ENCODE data around the gene APOL3.

- TF ChIP-seq, protein P1, sequence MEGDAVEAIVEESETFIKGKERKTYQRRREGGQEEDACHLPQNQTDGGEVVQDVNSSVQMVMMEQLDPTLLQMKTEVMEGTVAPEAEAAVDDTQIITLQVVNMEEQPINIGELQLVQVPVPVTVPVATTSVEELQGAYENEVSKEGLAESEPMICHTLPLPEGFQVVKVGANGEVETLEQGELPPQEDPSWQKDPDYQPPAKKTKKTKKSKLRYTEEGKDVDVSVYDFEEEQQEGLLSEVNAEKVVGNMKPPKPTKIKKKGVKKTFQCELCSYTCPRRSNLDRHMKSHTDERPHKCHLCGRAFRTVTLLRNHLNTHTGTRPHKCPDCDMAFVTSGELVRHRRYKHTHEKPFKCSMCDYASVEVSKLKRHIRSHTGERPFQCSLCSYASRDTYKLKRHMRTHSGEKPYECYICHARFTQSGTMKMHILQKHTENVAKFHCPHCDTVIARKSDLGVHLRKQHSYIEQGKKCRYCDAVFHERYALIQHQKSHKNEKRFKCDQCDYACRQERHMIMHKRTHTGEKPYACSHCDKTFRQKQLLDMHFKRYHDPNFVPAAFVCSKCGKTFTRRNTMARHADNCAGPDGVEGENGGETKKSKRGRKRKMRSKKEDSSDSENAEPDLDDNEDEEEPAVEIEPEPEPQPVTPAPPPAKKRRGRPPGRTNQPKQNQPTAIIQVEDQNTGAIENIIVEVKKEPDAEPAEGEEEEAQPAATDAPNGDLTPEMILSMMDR (conservative IDR thresholded peaks at IDR 0.05), result no peak
- no peak for TF ChIP-seq EZH2 (IDR thresholded peaks at IDR 0.05; ENCODE audit: low read depth)
Measured at GRCh38 chr22:36155702-36156101, 4.9 kb downstream of the APOL3 start.

All from PC-9 (cell line).